Esophagus muscularis mucosa (tissue), 4 donors: ENCODE measurements around the gene HSPA14. TPM values are rescaled to one million over a fixed set of nuclear protein-coding genes. Genes with fewer than 3 reads are reported as not detected.

Source experiments
- DNase-seq: peaks from one replicate; pipeline ENCODE4 v3.0.0-alpha.2; 2017; ENCODE audit errors: extremely low spot score
- H3K27ac ChIP-seq, 4 donors: fragments of 200-600 bp; sonication (generic); replicated peaks in 1 of 4; 1 replicate in 3 of 4; 2 replicates in 1 of 4; pipeline ENCODE4 v1.5.1; 2016 to 2019; ENCODE audit warnings: mild to moderate bottlenecking in 1 of 4
- H3K27me3 ChIP-seq, 4 donors: fragments of 200-600 bp; sonication (generic); one replicate each; pipeline versions ENCODE4 v1.5.1 to v1.6.0; 2016 to 2019
- H3K36me3 ChIP-seq, 4 donors: fragments of 200-600 bp; sonication (generic); one replicate each; pipeline ENCODE4 v1.5.1; 2016 to 2019
- H3K4me1 ChIP-seq, 4 donors: fragments of 200-600 bp; sonication (generic); one replicate each; pipeline ENCODE4 v1.5.1; 2016 to 2019
- H3K4me3 ChIP-seq, 4 donors: fragments of 200-600 bp; sonication (generic); 1 replicate in 2 of 4; 2 replicates in 2 of 4; pipeline ENCODE4 v1.5.1; 2016 to 2019; ENCODE audit warnings: mild to moderate bottlenecking in 4 of 4, moderate library complexity in 1 of 4
- H3K9me3 ChIP-seq, 4 donors: fragments of 200-600 bp; sonication (generic); 1 replicate in 3 of 4; 2 replicates in 1 of 4; pipeline ENCODE4 v1.5.1; 2016 to 2019
- EP300 ChIP-seq: sonication (generic); formaldehyde crosslinking; IDR thresholded peaks from one replicate; pipeline ENCODE4 v1.6.1; 2017; ENCODE audit warnings: antibody characterized with exemption
- POLR2A ChIP-seq: fragments of 450-650 bp; IDR thresholded peaks from one replicate; pipeline ENCODE4 v1.6.1; 2017; ENCODE audit warnings: antibody characterized with exemption, moderate library complexity, mild to moderate bottlenecking, low read depth
- POLR2AphosphoS5 ChIP-seq, 2 donors: sonication (generic); formaldehyde crosslinking; IDR thresholded peaks; one replicate each; pipeline ENCODE4 v1.6.1; 2017; ENCODE audit warnings: antibody characterized with exemption in 2 of 2
- WGBS: methylation state at CpG from one replicate; pipeline ENCODE4 v1.1.5; 2018; 5-methylcytosine and 5-hydroxymethylcytosine counted together
- intact Hi-C: fragments of 100-400 bp; cut with DNase I; formaldehyde crosslinking; loops from one replicate; pipeline ENCODE4 v1.15.1; 2023
- total RNA-seq, 4 donors: library from RNA; depleted of rRNA; stranded (reverse); fragments of >200 nt; gene quantifications; one replicate each; pipeline versions ENCODE4 v1.1.0 to v1.2.1, GENCODE V29; 2016
- TF ChIP-seq, protein P1 (sequence below), 3 experiments: fragments of 200-600 bp in 2 of 3; fragments of 450-650 bp in 1 of 3; sonication (generic) in 2 of 3; IDR thresholded peaks; one replicate each; pipeline ENCODE4 v1.5.1; 2017 to 2019; ENCODE audit warnings: antibody characterized with exemption in 3 of 3, mild to moderate bottlenecking in 2 of 3, moderate library complexity in 1 of 3

Gene HSPA14, protein sequence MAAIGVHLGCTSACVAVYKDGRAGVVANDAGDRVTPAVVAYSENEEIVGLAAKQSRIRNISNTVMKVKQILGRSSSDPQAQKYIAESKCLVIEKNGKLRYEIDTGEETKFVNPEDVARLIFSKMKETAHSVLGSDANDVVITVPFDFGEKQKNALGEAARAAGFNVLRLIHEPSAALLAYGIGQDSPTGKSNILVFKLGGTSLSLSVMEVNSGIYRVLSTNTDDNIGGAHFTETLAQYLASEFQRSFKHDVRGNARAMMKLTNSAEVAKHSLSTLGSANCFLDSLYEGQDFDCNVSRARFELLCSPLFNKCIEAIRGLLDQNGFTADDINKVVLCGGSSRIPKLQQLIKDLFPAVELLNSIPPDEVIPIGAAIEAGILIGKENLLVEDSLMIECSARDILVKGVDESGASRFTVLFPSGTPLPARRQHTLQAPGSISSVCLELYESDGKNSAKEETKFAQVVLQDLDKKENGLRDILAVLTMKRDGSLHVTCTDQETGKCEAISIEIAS
- 1 to 10 TPM; 6.8 to 9.8 (median 7.8) TPM for total RNA-seq

DNA sequence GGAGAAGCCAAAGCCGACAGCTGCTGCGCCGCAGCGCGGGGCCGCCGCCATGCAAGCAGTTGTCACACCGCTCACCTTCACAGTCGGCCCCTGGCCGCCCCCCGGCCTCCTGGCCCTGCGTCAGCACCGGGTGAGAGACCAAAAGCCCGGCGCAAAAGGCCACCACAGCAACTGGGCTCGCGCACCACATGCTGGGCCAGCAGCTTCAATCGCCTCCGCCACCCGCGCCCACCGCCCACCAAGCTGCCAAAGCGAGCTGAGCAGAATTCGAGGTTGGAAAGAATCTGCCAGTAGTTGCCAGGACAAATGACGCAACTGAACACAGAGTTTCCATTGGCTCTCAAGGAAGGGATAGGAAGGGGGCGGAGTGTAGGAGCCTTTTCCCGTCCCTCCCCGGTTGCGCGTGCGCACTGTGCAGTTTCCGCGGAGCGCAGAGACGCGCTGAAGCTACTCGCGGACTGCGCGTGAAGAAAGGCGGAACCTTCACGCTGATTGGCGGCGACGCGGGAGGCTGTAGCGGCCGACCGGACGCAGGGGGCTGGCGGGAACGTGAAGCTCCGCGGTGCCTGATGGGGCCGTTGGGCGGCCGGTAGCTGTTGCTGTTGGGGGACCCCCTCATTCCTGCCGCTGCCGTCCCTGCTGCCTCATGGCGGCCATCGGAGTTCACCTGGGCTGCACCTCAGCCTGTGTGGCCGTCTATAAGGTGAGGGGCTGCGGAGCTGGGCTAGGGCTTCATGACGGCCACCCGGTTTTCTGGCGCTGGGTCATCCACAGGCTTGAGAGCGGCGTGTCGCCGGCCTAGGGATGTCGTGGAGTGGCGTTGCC lies at the start of gene HSPA14, which contains the start of the genes CDNF and MSANTD7:
TSS of gene HSPA14 (plus strand) at position 550 of the 825 bp plus-strand sequence. CDS start at position 647, 97 bp downstream.
TSS of gene CDNF (minus strand) at position 281 of the 825 bp plus-strand sequence. CDS start at position 190, 91 bp downstream.
TSS of gene MSANTD7 (plus strand) at position 550 of the 825 bp plus-strand sequence. CDS start 3,979 bp downstream, outside the sequence.
- no peaks in the 10 kb centered on the region for H3K27me3 ChIP-seq
- H3K36me3 ChIP-seq = peaks cover 12 to 24% (median 19%) of the 10 kb centered on the region in 4 donors
- peak; percentile 99 for DNase-seq
- H3K4me3 ChIP-seq = peak within 1 kb of the TSS; percentile 71 to 97 (median 84)
- TF ChIP-seq POLR2A (peak; percentile 66), EP300 (no peak), POLR2AphosphoS5 (IDR thresholded peaks at IDR 0.05) (peak; percentile 91 to 99)
- TF ChIP-seq, protein P1, sequence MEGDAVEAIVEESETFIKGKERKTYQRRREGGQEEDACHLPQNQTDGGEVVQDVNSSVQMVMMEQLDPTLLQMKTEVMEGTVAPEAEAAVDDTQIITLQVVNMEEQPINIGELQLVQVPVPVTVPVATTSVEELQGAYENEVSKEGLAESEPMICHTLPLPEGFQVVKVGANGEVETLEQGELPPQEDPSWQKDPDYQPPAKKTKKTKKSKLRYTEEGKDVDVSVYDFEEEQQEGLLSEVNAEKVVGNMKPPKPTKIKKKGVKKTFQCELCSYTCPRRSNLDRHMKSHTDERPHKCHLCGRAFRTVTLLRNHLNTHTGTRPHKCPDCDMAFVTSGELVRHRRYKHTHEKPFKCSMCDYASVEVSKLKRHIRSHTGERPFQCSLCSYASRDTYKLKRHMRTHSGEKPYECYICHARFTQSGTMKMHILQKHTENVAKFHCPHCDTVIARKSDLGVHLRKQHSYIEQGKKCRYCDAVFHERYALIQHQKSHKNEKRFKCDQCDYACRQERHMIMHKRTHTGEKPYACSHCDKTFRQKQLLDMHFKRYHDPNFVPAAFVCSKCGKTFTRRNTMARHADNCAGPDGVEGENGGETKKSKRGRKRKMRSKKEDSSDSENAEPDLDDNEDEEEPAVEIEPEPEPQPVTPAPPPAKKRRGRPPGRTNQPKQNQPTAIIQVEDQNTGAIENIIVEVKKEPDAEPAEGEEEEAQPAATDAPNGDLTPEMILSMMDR (IDR thresholded peaks at IDR 0.05) = peak in 1 of 3 experiments; percentile 9
- 0% methylated on average over 23 of the region's 72 CpGs for WGBS
- intact Hi-C loops = loop anchor here (5.0 kb wide), 3 partner anchors 39 to 236 kb away; partner anchors contain the start of gene SUV39H2
- H3K4me1 ChIP-seq = peaks cover 17 to 22% (median 19%) of the 10 kb centered on the region in 4 donors
- no peaks in the 10 kb centered on the region for H3K9me3 ChIP-seq
- peak within 1 kb of the TSS; percentile 95 to 96 (median 96) for H3K27ac ChIP-seq

DNA sequence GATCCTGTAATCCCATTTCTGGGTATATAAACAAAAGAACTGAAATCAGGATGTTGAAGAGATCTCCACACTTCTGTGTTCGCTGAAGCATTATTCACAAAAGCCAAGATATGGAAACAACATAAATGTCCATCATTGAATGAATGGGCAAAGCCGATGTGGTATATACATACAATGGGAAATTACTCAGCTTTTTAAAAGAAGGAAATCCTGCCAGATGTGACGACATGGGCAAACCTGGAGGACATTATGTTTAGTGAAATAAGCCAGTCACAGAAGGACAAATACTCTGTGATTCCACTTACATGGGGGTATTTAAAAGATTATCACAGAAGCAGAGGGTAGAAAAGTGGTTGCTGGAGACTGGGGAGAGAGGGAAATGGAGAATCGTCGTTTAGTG lies 39.5 kb upstream of the HSPA14 start:
- H3K4me1 ChIP-seq = peaks cover 0 to 2% (median 0%) of the 10 kb centered on the region in 4 donors
- DNase-seq = no peak
- WGBS = 58% methylated on average over 5 of the region's 5 CpGs
- TF ChIP-seq, protein P1 (IDR thresholded peaks at IDR 0.05) = no peak
- TF ChIP-seq EP300 (no peak), POLR2AphosphoS5 (IDR thresholded peaks at IDR 0.05) (no peak), POLR2A (no peak)
- no peaks in the 10 kb centered on the region for H3K36me3 ChIP-seq
- H3K27me3 ChIP-seq = no peaks in the 10 kb centered on the region
- no peak overlapping the region for H3K4me3 ChIP-seq
- no peaks in the 10 kb centered on the region for H3K9me3 ChIP-seq
- intact Hi-C loops = no loop called here
- no peak overlapping the region for H3K27ac ChIP-seq

DNA sequence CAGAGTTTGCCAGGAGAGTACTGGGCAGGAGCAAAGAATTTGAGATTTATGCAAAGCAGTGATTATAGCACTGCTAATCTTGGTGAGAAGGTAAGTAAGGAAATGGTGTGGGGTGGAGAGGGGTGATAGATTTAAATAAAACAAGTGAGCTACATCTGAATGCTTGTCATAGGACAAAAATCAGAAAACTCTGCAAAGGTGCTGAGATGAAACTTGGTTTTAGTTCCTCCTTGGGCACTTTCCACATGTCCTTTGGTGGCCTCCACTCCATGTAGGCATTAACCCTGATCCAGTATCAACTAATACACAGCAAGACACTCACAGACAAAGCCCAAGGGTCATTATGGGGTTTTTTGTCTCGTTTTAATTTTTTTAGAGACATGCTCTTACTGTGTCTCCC lies 37.7 kb upstream of the HSPA14 start:
- no peaks in the 10 kb centered on the region for H3K27me3 ChIP-seq
- H3K4me3 ChIP-seq = no peak overlapping the region
- peaks cover 0 to 2% (median 0%) of the 10 kb centered on the region in 4 donors for H3K4me1 ChIP-seq
- H3K9me3 ChIP-seq = no peaks in the 10 kb centered on the region
- H3K27ac ChIP-seq = no peak overlapping the region
- intact Hi-C loops = no loop called here
- no peaks in the 10 kb centered on the region for H3K36me3 ChIP-seq
- DNase-seq = no peak
- TF ChIP-seq POLR2A = no peak
- TF ChIP-seq POLR2AphosphoS5 (IDR thresholded peaks at IDR 0.05) = no peak
- no peak for TF ChIP-seq EP300
- TF ChIP-seq, protein P1 (IDR thresholded peaks at IDR 0.05) = no peak
- 72% methylated on average over 1 of the region's 1 CpG for WGBS

DNA sequence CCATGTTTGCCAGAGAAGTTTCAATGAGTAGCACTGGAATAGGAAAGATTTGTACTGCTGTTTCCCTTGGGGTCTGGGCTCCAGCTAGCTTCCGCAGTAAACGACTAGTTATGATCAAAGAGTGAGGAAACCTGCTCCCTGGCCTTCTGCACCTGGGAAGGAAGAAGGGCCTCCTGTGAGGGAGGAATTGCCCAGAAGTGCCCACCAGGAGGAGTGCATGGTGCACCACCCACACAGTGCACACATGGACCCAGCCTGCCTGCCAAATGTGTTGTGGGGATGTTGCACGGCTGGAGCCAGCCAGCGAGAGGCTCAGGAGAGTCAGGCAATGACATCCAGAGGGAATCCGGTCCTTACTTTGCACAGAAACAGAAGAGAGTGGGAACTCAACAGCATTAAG lies 36.4 kb upstream of the HSPA14 start:
- no peaks in the 10 kb centered on the region for H3K27me3 ChIP-seq
- H3K4me1 ChIP-seq = peaks cover 0 to 2% (median 0%) of the 10 kb centered on the region in 4 donors
- H3K4me3 ChIP-seq = no peak overlapping the region
- DNase-seq = no peak
- intact Hi-C loops = no loop called here
- H3K9me3 ChIP-seq = no peaks in the 10 kb centered on the region
- 62% methylated on average over 5 of the region's 5 CpGs for WGBS
- TF ChIP-seq EP300 = no peak
- TF ChIP-seq POLR2A = no peak
- TF ChIP-seq POLR2AphosphoS5 (IDR thresholded peaks at IDR 0.05) = no peak
- TF ChIP-seq, protein P1 (IDR thresholded peaks at IDR 0.05) = no peak
- H3K27ac ChIP-seq = no peak overlapping the region
- no peaks in the 10 kb centered on the region for H3K36me3 ChIP-seq
